Panc1 (cell line): ENCODE measurements around the gene ZNF570. TPM values are rescaled to one million over a fixed set of nuclear protein-coding genes. Genes with fewer than 3 reads are reported as not detected.

Experiments
- ATAC-seq: fragments of 200-7000 bp; cut with Tn5 transposase; 2 replicates; pipeline ENCODE4 v1.9.1; 2020; ENCODE audit warnings: mild to moderate bottlenecking, moderate library complexity
- BruUV-seq: library from RNA; stranded (reverse); fragments of 400-500 nt; replicated peaks from 2 replicates; lab custom pipeline; 2021; lab: Mats Ljungman, UMichigan
- CTCF ChIA-PET: fragments of 300-600 bp; sonication (Branson Sonifier 250); formaldehyde crosslinking; loops from one replicate; lab custom pipeline; 2022; ENCODE audit warnings: antibody characterized with exemption; lab: Charles Lee
- POLR2A ChIA-PET: fragments of 300-600 bp; sonication (Branson Sonifier 250); formaldehyde crosslinking; loops from one replicate; lab custom pipeline; 2022; ENCODE audit warnings: antibody characterized with exemption; lab: Charles Lee
- DNase-seq: peaks from one replicate; pipeline ENCODE4 v3.0.0-alpha.2; 2010; ENCODE audit warnings: low read depth, low spot score
- H3K27ac ChIP-seq: 2 replicates; pipeline ENCODE4 v1.5.1; 2011; ENCODE audit warnings: mild to moderate bottlenecking, low read length, inconsistent platforms
- H3K27me3 ChIP-seq: fragments of 200-500 bp; sonication (Bioruptor generic); 2 replicates; pipeline ENCODE4 v1.6.0; 2014; ENCODE audit warnings: low read length, inconsistent platforms; ENCODE audit not compliant: control insufficient read depth, insufficient read depth
- H3K36me3 ChIP-seq: fragments of 200-500 bp; sonication (Bioruptor generic); 2 replicates; pipeline ENCODE4 v1.5.1; 2014; ENCODE audit warnings: inconsistent platforms, mild to moderate bottlenecking, low read length, moderate library complexity; ENCODE audit not compliant: control insufficient read depth, insufficient read depth
- H3K4me1 ChIP-seq: 2 replicates; pipeline ENCODE4 v1.5.1; 2011; ENCODE audit warnings: inconsistent platforms, mild to moderate bottlenecking, low read length, moderate library complexity; ENCODE audit not compliant: control insufficient read depth, insufficient read depth
- H3K4me3 ChIP-seq, 2 experiments: 2 replicates each; pipeline ENCODE4 v1.5.1; 2011 to 2012; ENCODE audit warnings: low read depth in 2 of 2, low read length in 2 of 2, mild to moderate bottlenecking in 2 of 2, inconsistent platforms in 1 of 2, moderate library complexity in 1 of 2
- H3K9me3 ChIP-seq: fragments of 200-500 bp; sonication (Bioruptor generic); 2 replicates; pipeline ENCODE4 v1.5.1; 2014; ENCODE audit warnings: low read depth, mild to moderate bottlenecking, inconsistent platforms, low read length, moderate library complexity; ENCODE audit not compliant: control insufficient read depth, insufficient read depth
- POLR2AphosphoS5 ChIP-seq: IDR thresholded peaks from 2 replicates; pipeline ENCODE4 v1.6.1; 2012; ENCODE audit warnings: mild to moderate bottlenecking, low read depth, low read length, moderate library complexity
- REST ChIP-seq, 2 experiments: IDR thresholded peaks; 2 replicates each; pipeline ENCODE4 v1.6.1; 2011 to 2012; ENCODE audit warnings: low read depth in 2 of 2, control low read depth in 1 of 2, low read length in 1 of 2, mild to moderate bottlenecking in 1 of 2, moderate library complexity in 1 of 2; ENCODE audit not compliant: insufficient read depth in 1 of 2
- SIN3A ChIP-seq: IDR thresholded peaks from 2 replicates; pipeline ENCODE4 v1.6.1; 2012; ENCODE audit warnings: low read depth, mild to moderate bottlenecking, low read length, moderate library complexity, borderline replicate concordance; ENCODE audit not compliant: insufficient read depth
- TCF7L2 ChIP-seq: IDR thresholded peaks from 2 replicates; pipeline ENCODE4 v1.6.1; 2011; ENCODE audit warnings: mild to moderate bottlenecking, low read depth, low read length, inconsistent platforms
- in situ Hi-C: cut with HindIII; loops from 2 replicates; pipeline ENCODE4 v1.10.0; 2016; ENCODE audit warnings: low sequenced_read_pairs, low pct_unique_long_range_greater_than_20kb
- intact Hi-C: fragments of 100-400 bp; cut with micrococcal nuclease; formaldehyde crosslinking; loops from one replicate; pipeline ENCODE4 v1.10.0; 2022; ENCODE audit not compliant: unreplicated experiment
- total RNA-seq: library from RNA; stranded (reverse); gene quantifications from one replicate; pipeline ENCODE4 v1.2.1, GENCODE V29; 2021; ENCODE audit not compliant: unreplicated experiment
- TF ChIP-seq, protein P1 (sequence below): fragments of 450-650 bp; IDR thresholded peaks from 2 replicates; pipeline ENCODE4 v1.5.1; 2017; ENCODE audit warnings: mild to moderate bottlenecking

Gene ZNF570
- total RNA-seq, 1 experiment from 2014 or later: 10.1 TPM

DNA sequence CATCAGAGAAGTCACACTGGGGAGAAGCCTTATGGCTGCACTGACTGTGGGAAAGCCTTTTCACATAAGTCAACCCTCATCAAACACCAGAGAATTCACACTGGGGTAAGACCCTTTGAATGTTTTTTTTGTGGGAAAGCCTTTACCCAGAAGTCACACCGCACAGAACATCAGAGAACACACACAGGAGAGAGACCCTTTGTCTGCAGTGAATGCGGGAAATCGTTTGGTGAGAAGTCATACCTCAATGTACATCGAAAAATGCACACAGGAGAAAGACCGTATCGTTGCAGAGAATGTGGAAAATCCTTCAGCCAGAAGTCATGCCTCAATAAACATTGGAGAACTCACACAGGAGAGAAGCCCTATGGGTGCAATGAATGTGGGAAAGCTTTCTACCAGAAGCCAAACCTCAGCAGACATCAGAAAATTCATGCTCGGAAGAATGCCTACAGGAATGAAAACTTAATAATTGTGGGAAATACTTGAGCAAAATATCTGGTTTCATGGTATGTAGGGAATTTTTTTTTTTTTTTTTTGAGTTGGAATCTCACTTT, 68.3 kb downstream of the ZNF570 start:
- in situ Hi-C loops: no loop called here
- no TSS peak for BruUV-seq
- TF ChIP-seq TCF7L2 (no peak), POLR2AphosphoS5 (no peak), REST (IDR thresholded peaks at IDR 0.05; ENCODE audit: insufficient read depth in 1 of 2, low read depth in 2 of 2, low read length in 1 of 2) (no peak), SIN3A (no peak)
- TF ChIP-seq, protein P1, sequence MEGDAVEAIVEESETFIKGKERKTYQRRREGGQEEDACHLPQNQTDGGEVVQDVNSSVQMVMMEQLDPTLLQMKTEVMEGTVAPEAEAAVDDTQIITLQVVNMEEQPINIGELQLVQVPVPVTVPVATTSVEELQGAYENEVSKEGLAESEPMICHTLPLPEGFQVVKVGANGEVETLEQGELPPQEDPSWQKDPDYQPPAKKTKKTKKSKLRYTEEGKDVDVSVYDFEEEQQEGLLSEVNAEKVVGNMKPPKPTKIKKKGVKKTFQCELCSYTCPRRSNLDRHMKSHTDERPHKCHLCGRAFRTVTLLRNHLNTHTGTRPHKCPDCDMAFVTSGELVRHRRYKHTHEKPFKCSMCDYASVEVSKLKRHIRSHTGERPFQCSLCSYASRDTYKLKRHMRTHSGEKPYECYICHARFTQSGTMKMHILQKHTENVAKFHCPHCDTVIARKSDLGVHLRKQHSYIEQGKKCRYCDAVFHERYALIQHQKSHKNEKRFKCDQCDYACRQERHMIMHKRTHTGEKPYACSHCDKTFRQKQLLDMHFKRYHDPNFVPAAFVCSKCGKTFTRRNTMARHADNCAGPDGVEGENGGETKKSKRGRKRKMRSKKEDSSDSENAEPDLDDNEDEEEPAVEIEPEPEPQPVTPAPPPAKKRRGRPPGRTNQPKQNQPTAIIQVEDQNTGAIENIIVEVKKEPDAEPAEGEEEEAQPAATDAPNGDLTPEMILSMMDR: no peak
- intact Hi-C loops: no loop called here
- no peak for ATAC-seq
- H3K27me3 ChIP-seq: no peaks in the 10 kb centered on the region
- H3K4me3 ChIP-seq: no peak overlapping the region
- ChIA-PET CTCF (no interaction called here), POLR2A (no interaction called here)
- H3K4me1 ChIP-seq: no peaks in the 10 kb centered on the region
- H3K9me3 ChIP-seq: peaks cover 62% of the 10 kb centered on the region
- no peak overlapping the region for H3K27ac ChIP-seq
- no peak for DNase-seq
- H3K36me3 ChIP-seq: peaks cover 8% of the 10 kb centered on the region; the same call in 1 of the 2 replicates

Other genes starting within 250 kb of the ZNF570 start
- 8.9 TPM for gene ZNF527, start 98.3 kb upstream of the ZNF570 start, total RNA-seq
- gene ZNF569, start 1.9 kb upstream of the ZNF570 start, total RNA-seq: 15.6 TPM
- 10.1 TPM for gene ZNF793, start 37.6 kb downstream of the ZNF570 start, total RNA-seq
- gene ZNF571, start 125.4 kb downstream of the ZNF570 start, total RNA-seq: 6.2 TPM
- gene ZNF540, start 125.5 kb downstream of the ZNF570 start, total RNA-seq: 0.39 TPM
- 22.0 TPM for gene ZFP30, start 186.1 kb downstream of the ZNF570 start, total RNA-seq